SHP77 treated with DMSO at 0.1 percent for 48 hours (cell line): ENCODE measurements around the gene IQCK.
"Not testable (repeated sequence)": the region's sequence is repeated elsewhere in the genome, so short reads cannot be mapped to it uniquely, and the experiment has no call there.

Experiments
- DNase-seq: peaks from one replicate; lab custom pipeline; 2025; lab: John Stamatoyannopoulos, UW

IQCK gene

GRCh38 chr16:19699472-19699871 lies 18.6 kb upstream of the IQCK start:
- no peak for DNase-seq

GRCh38 chr16:19700319-19700781 lies 17.7 kb upstream of the IQCK start:
- DNase-seq = no peak

- DNase-seq = no peak
Observed at GRCh38 chr16:19701091-19701490, 17.0 kb upstream of the IQCK start.

- no peak for DNase-seq
Observed at GRCh38 chr16:19703172-19703889, 14.7 kb upstream of the IQCK start.

GRCh38 chr16:19704321-19705145 lies 13.5 kb upstream of the IQCK start:
- DNase-seq = no peak

GRCh38 chr16:19705146-19705501 lies 12.9 kb upstream of the IQCK start:
- no peak for DNase-seq

- no peak for DNase-seq
Observed at GRCh38 chr16:19705843-19706242, 12.2 kb upstream of the IQCK start.

- no peak for DNase-seq
Observed at GRCh38 chr16:19706846-19707245, 11.2 kb upstream of the IQCK start.

GRCh38 chr16:19707569-19708295 lies 10.3 kb upstream of the IQCK start:
- no peak for DNase-seq

GRCh38 chr16:19708296-19709205 lies 9.5 kb upstream of the IQCK start:
- DNase-seq = no peak

- no peak for DNase-seq
Observed at GRCh38 chr16:19709381-19710136, 8.5 kb upstream of the IQCK start.

GRCh38 chr16:19710191-19710908 lies 7.7 kb upstream of the IQCK start:
- no peak for DNase-seq

- no peak for DNase-seq
Observed at GRCh38 chr16:19710991-19711545, 7.0 kb upstream of the IQCK start.

- DNase-seq = no peak
Observed at GRCh38 chr16:19711643-19712042, 6.4 kb upstream of the IQCK start.

GRCh38 chr16:19712418-19713058 lies 5.5 kb upstream of the IQCK start:
- DNase-seq = no peak

- DNase-seq = no peak
Observed at GRCh38 chr16:19713697-19714096, 4.4 kb upstream of the IQCK start.

- no peak for DNase-seq
Observed at GRCh38 chr16:19715566-19715965, 2.5 kb upstream of the IQCK start.

GRCh38 chr16:19716183-19716582 lies 1.9 kb upstream of the IQCK start:
- DNase-seq = no peak

- DNase-seq = not testable (repeated sequence)
Observed at GRCh38 chr16:19716728-19717127, 1.3 kb upstream of the IQCK start.
